Caco-2 (cell line): Measurements from ENCODE around the gene MAP3K7. TPM values are rescaled to one million over a fixed set of nuclear protein-coding genes. Genes with fewer than 3 reads are reported as not detected.

ENCODE experiments used
- BruUV-seq: library from RNA; stranded (reverse); fragments of 400-500 nt; replicated peaks from 2 replicates; lab custom pipeline; 2021; lab: Mats Ljungman, UMichigan
- CTCF ChIA-PET: fragments of 300-600 bp; sonication (Branson Sonifier 250); formaldehyde crosslinking; loops from one replicate; lab custom pipeline; 2022; ENCODE audit warnings: antibody characterized with exemption; lab: Charles Lee
- POLR2A ChIA-PET: fragments of 300-600 bp; sonication (Branson Sonifier 250); formaldehyde crosslinking; loops from one replicate; lab custom pipeline; 2022; ENCODE audit warnings: antibody characterized with exemption; lab: Charles Lee
- DNase-seq, 2 experiments: peaks; one replicate each; pipeline versions ENCODE4 v3.0.0 to v3.0.0-alpha.2; 2020 to 2022
- H3K27me3 ChIP-seq: replicated peaks from 2 replicates; pipeline ENCODE4 v1.6.0; 2011; ENCODE audit warnings: low read length; ENCODE audit not compliant: control insufficient read depth, insufficient read depth
- H3K36me3 ChIP-seq: 2 replicates; pipeline ENCODE4 v1.5.1; 2011; ENCODE audit warnings: low read length; ENCODE audit not compliant: control insufficient read depth, insufficient read depth
- H3K4me1 ChIP-seq: fragments of 250-450 bp; sonication (Bioruptor Pico); 2 replicates; pipeline ENCODE4 v1.5.1; 2020; ENCODE audit warnings: mild to moderate bottlenecking
- H3K4me3 ChIP-seq: 2 replicates; pipeline ENCODE4 v1.5.1; 2011; ENCODE audit warnings: low read depth, mild to moderate bottlenecking, control low read depth, low read length
- H3K9me3 ChIP-seq: fragments of 250-450 bp; sonication (Bioruptor Pico); 2 replicates; pipeline ENCODE4 v1.5.1; 2020; ENCODE audit warnings: mild to moderate bottlenecking, moderate library complexity
- H3K27ac Mint-ChIP-seq: one replicate; pipeline ENCODE4 v1.8.0; 2022; ENCODE audit warnings: mixed read lengths; ENCODE audit not compliant: unreplicated experiment
- H3K27me3 Mint-ChIP-seq: one replicate; pipeline ENCODE4 v1.8.0; 2022; ENCODE audit warnings: mixed read lengths; ENCODE audit not compliant: insufficient read depth, unreplicated experiment
- H3K36me3 Mint-ChIP-seq: one replicate; pipeline ENCODE4 v1.8.0; 2022; ENCODE audit warnings: mild to moderate bottlenecking, mixed read lengths; ENCODE audit not compliant: insufficient read depth, unreplicated experiment
- H3K4me1 Mint-ChIP-seq: one replicate; pipeline ENCODE4 v1.8.0; 2022; ENCODE audit warnings: low read depth, mixed read lengths; ENCODE audit not compliant: unreplicated experiment
- H3K4me3 Mint-ChIP-seq: one replicate; pipeline ENCODE4 v1.8.0; 2022; ENCODE audit warnings: mild to moderate bottlenecking, moderate library complexity, mixed read lengths; ENCODE audit not compliant: unreplicated experiment
- H3K9me3 Mint-ChIP-seq: one replicate; pipeline ENCODE4 v1.8.0; 2022; ENCODE audit warnings: mixed read lengths; ENCODE audit not compliant: unreplicated experiment
- intact Hi-C: fragments of 100-400 bp; cut with micrococcal nuclease; formaldehyde crosslinking; loops from one replicate; pipeline ENCODE4 v1.10.0; 2022; ENCODE audit not compliant: unreplicated experiment
- total RNA-seq: library from RNA; stranded (reverse); gene quantifications from 2 replicates; pipeline ENCODE4 v1.2.3, GENCODE V29; 2022
- TF ChIP-seq, protein P1 (sequence below), 2 experiments: fragments of 200-600 bp in 1 of 2; IDR thresholded peaks; 1 replicate in 1 of 2; 2 replicates in 1 of 2; pipeline versions ENCODE4 v1.5.1 to v1.8.0; 2011 to 2022; ENCODE audit warnings: antibody characterized with exemption in 1 of 2, control low read depth in 1 of 2, inconsistent platforms in 1 of 2, low read depth in 1 of 2, low read length in 1 of 2, mild to moderate bottlenecking in 1 of 2, moderate library complexity in 1 of 2; ENCODE audit not compliant: insufficient read depth in 1 of 2, severe bottlenecking in 1 of 2, unreplicated experiment in 1 of 2

MAP3K7 gene
- total RNA-seq, 1 experiment from 2014 or later: 27.7 TPM

DNA sequence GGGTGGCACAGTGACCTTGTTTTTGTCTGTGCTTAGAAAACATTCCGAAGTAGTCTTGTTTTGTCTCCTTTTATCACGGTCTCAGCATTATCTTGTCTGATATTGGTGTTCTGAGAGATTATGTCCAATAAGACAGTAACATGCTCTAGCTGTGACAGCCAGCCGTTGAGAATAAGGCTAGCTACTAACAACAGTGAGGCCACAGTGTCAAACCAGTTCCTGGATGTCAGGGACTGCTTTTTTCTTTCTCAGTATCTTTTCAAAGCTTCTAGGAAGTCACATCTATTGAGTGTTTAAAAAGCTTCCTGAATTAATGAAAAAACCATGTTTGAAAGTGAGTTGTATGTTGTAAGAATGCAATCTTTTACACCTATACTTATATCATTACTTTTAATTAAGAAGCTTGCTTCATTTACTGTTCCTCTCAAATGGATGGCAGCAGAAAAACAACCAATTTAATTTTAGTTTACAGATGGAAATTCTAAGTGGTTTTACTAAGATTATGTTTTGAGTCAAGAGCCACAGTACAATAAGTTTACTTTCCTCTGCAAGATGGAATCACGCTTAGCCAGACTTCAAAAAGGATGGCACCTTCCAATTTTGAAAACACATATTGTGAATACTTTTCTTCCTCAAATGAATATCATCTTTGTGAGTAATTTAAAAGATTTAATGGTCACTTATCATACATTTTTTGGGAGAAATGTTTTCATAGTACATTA is 53.1 kb downstream of the MAP3K7 start:
- no TSS peak for BruUV-seq
- TF ChIP-seq, protein P1, sequence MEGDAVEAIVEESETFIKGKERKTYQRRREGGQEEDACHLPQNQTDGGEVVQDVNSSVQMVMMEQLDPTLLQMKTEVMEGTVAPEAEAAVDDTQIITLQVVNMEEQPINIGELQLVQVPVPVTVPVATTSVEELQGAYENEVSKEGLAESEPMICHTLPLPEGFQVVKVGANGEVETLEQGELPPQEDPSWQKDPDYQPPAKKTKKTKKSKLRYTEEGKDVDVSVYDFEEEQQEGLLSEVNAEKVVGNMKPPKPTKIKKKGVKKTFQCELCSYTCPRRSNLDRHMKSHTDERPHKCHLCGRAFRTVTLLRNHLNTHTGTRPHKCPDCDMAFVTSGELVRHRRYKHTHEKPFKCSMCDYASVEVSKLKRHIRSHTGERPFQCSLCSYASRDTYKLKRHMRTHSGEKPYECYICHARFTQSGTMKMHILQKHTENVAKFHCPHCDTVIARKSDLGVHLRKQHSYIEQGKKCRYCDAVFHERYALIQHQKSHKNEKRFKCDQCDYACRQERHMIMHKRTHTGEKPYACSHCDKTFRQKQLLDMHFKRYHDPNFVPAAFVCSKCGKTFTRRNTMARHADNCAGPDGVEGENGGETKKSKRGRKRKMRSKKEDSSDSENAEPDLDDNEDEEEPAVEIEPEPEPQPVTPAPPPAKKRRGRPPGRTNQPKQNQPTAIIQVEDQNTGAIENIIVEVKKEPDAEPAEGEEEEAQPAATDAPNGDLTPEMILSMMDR (IDR thresholded peaks at IDR 0.05; ENCODE audit: insufficient read depth in 1 of 2, low read depth in 1 of 2, low read length in 1 of 2, severe bottlenecking in 1 of 2, unreplicated experiment in 1 of 2): no peak
- Mint-ChIP-seq H3K4me3 (no peak overlapping the region), H3K27ac (no peak overlapping the region), H3K27me3 (no peaks in the 10 kb centered on the region), H3K4me1 (no peaks in the 10 kb centered on the region), H3K36me3 (peaks cover 18% of the 10 kb centered on the region), H3K9me3 (no peaks in the 10 kb centered on the region)
- Histone ChIP-seq H3K4me3 (no peak overlapping the region), H3K9me3 (no peaks in the 10 kb centered on the region), H3K27me3 (no peaks in the 10 kb centered on the region), H3K36me3 (no peaks in the 10 kb centered on the region; the same call in 1 of the 2 replicates), H3K4me1 (no peaks in the 10 kb centered on the region)
- POLR2A ChIA-PET: no interaction called here
- CTCF ChIA-PET: no interaction called here
- intact Hi-C loops: no loop called here
- no peak for DNase-seq

DNA sequence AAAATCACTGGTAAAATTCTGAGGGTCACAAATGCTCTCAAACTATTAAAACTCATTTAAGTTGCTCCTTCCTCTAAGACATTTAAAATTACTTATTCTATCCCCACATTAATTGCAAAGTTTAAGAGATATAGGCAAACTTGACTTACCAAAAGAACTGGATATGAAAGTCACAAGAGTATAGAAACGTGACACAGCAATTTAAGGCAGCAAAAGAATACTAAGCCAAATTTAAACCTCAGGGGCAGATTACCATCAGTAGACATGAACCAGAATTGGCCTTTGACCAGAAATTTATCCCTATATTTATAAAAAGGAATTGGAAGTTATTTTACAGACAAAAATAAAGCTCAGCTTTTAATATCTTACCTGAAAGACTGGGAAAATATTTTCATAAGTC is 56.0 kb downstream of the MAP3K7 start:
- no peak for DNase-seq
- Histone ChIP-seq H3K27me3 (no peaks in the 10 kb centered on the region), H3K4me3 (no peak overlapping the region), H3K9me3 (no peaks in the 10 kb centered on the region), H3K36me3 (no peaks in the 10 kb centered on the region; the same call in 1 of the 2 replicates), H3K4me1 (no peaks in the 10 kb centered on the region)
- Mint-ChIP-seq H3K27me3 (no peaks in the 10 kb centered on the region), H3K27ac (no peak overlapping the region), H3K9me3 (no peaks in the 10 kb centered on the region), H3K36me3 (peaks cover 15% of the 10 kb centered on the region), H3K4me3 (no peak overlapping the region), H3K4me1 (no peaks in the 10 kb centered on the region)
- intact Hi-C loops: no loop called here
- POLR2A ChIA-PET: no interaction called here
- BruUV-seq: no TSS peak
- TF ChIP-seq, protein P1 (IDR thresholded peaks at IDR 0.05; ENCODE audit: insufficient read depth in 1 of 2, low read depth in 1 of 2, low read length in 1 of 2, severe bottlenecking in 1 of 2, unreplicated experiment in 1 of 2): no peak
- CTCF ChIA-PET: no interaction called here

DNA sequence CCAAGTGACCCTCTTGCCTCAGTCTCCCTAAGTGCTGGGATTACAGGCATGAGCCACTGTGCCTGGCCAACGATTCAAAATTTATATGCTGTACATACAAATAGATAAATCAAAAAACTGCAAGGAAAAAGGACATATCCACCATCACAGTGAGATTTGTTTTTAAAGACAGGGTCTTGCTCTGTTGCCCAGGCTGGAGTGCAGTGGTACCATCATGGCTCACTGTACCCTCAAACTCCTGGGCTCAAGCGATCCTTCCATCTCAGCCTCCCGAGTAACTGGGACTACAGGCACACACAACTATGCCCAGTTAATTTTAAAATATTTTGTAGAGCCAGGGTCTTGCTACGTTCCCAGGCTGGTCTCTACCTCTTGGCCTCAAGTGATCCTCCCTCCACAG is 61.5 kb downstream of the MAP3K7 start:
- Histone ChIP-seq H3K36me3 (no peaks in the 10 kb centered on the region; the same call in none of the 2 replicates), H3K27me3 (no peaks in the 10 kb centered on the region), H3K4me3 (no peak overlapping the region), H3K9me3 (no peaks in the 10 kb centered on the region), H3K4me1 (no peaks in the 10 kb centered on the region)
- intact Hi-C loops: no loop called here
- H3K4me1 Mint-ChIP-seq: no peaks in the 10 kb centered on the region
- H3K27me3 Mint-ChIP-seq: no peaks in the 10 kb centered on the region
- H3K36me3 Mint-ChIP-seq: peaks cover 29% of the 10 kb centered on the region
- POLR2A ChIA-PET: no interaction called here
- no peak overlapping the region for H3K27ac Mint-ChIP-seq
- H3K9me3 Mint-ChIP-seq: no peaks in the 10 kb centered on the region
- CTCF ChIA-PET: no interaction called here
- no peak for DNase-seq
- TF ChIP-seq, protein P1 (IDR thresholded peaks at IDR 0.05; ENCODE audit: insufficient read depth in 1 of 2, low read depth in 1 of 2, low read length in 1 of 2, severe bottlenecking in 1 of 2, unreplicated experiment in 1 of 2): no peak
- no peak overlapping the region for H3K4me3 Mint-ChIP-seq
- BruUV-seq: no TSS peak
